Gastrocnemius medialis (tissue), 4 donors: ENCODE results near the gene RUSF1. TPM values are rescaled to one million over a fixed set of nuclear protein-coding genes. Genes with fewer than 3 reads are reported as not detected.

Experiments used
- ATAC-seq, 2 donors: fragments of 150-250 bp; one replicate each; pipeline ENCODE4 v1.9.1; 2016
- DNase-seq, 2 donors: peaks; one replicate each; pipeline ENCODE4 v3.0.0-alpha.2; 2019
- H3K27ac ChIP-seq, 4 donors: fragments of 200-600 bp; sonication (generic); 1 replicate in 1 of 4; 2 replicates in 3 of 4; pipeline ENCODE4 v1.5.1; 2016 to 2018; ENCODE audit warnings: mild to moderate bottlenecking in 2 of 4, moderate library complexity in 1 of 4
- H3K27me3 ChIP-seq, 3 donors: fragments of 200-600 bp; sonication (generic) in 2 of 3; 1 replicate in 1 of 3; 2 replicates in 2 of 3; pipeline versions ENCODE4 v1.5.1 to v1.6.0; 2016 to 2019; ENCODE audit warnings: mild to moderate bottlenecking in 1 of 3, moderate library complexity in 1 of 3
- H3K36me3 ChIP-seq, 2 donors: fragments of 200-600 bp; sonication (generic) in 1 of 2; one replicate each; pipeline ENCODE4 v1.5.1; 2017 to 2018
- H3K4me1 ChIP-seq, 2 donors: fragments of 200-600 bp; sonication (generic) in 1 of 2; one replicate each; pipeline ENCODE4 v1.5.1; 2016 to 2017; ENCODE audit warnings: mild to moderate bottlenecking in 2 of 2
- H3K4me3 ChIP-seq, 4 donors: fragments of 200-600 bp; sonication (generic) in 3 of 4; 1 replicate in 1 of 4; 2 replicates in 3 of 4; pipeline ENCODE4 v1.5.1; 2016 to 2019; ENCODE audit warnings: mild to moderate bottlenecking in 2 of 4
- H3K9me3 ChIP-seq, 3 donors: fragments of 200-600 bp; sonication (generic) in 2 of 3; 1 replicate in 1 of 3; 2 replicates in 2 of 3; pipeline ENCODE4 v1.5.1; 2016 to 2019
- CTCF ChIP-seq, 5 experiments: fragments of 450-650 bp in 3 of 5; fragments of 200-600 bp in 2 of 5; sonication (generic) in 2 of 5; IDR thresholded peaks in 4 of 5; conservative IDR thresholded peaks in 1 of 5; 1 replicate in 4 of 5; 2 replicates in 1 of 5; pipeline ENCODE4 v1.5.1; 2016 to 2019; ENCODE audit warnings: antibody characterized with exemption in 5 of 5, mild to moderate bottlenecking in 3 of 5, moderate library complexity in 3 of 5
- POLR2A ChIP-seq, 2 donors: fragments of 450-650 bp; IDR thresholded peaks; one replicate each; pipeline ENCODE4 v1.6.1; 2017; ENCODE audit warnings: antibody characterized with exemption in 2 of 2, mild to moderate bottlenecking in 2 of 2, moderate library complexity in 2 of 2
- in situ Hi-C, 4 donors: fragments of 200-750 bp; cut with MboI; loops; one replicate each; pipeline versions ENCODE4 v1.15.0 to v1.8.0; 2017; ENCODE audit warnings: low sequenced_read_pairs in 4 of 4
- intact Hi-C: fragments of 100-400 bp; cut with DNase I; formaldehyde crosslinking; loops from one replicate; pipeline ENCODE4 v1.15.1; 2023; ENCODE audit warnings: low total_unique reads
- total RNA-seq, 4 donors: library from RNA; depleted of rRNA; stranded (reverse); fragments of >200 nt; gene quantifications; one replicate each; pipeline versions ENCODE4 v1.1.0 to v1.2.3, GENCODE V29; 2016

Gene RUSF1
- total RNA-seq, 4 donors from 2014 or later: 6.7 to 15.1 (median 8.5) TPM

GRCh38 chr16:31536804-31537361 is 28.7 kb upstream of the RUSF1 start:
- no peak for DNase-seq
- ATAC-seq: no peak
- Histone ChIP-seq H3K36me3 (no peaks in the 10 kb centered on the region), H3K4me3 (peak overlapping the region in 2 of 4 donors; percentile 15 to 33), H3K27me3 (peaks cover 35 to 41% (median 36%) of the 10 kb centered on the region in 3 donors), H3K27ac (no peak overlapping the region), H3K4me1 (no peaks in the 10 kb centered on the region), H3K9me3 (no peaks in the 10 kb centered on the region)
- in situ Hi-C loops (no loop called here), intact Hi-C loops (no loop called here)
- TF ChIP-seq POLR2A (IDR thresholded peaks at IDR 0.05) (no peak), CTCF (IDR thresholded peaks at IDR 0.05 in 4 of 5, conservative IDR thresholded peaks at IDR 0.05 in 1 of 5) (no peak)

GRCh38 chr16:31535737-31536136 is 27.5 kb upstream of the RUSF1 start:
- H3K9me3 ChIP-seq: no peaks in the 10 kb centered on the region
- DNase-seq (no peak), ATAC-seq (no peak)
- intact Hi-C loops: no loop called here
- H3K36me3 ChIP-seq: no peaks in the 10 kb centered on the region
- in situ Hi-C loops: no loop called here
- no peaks in the 10 kb centered on the region for H3K4me1 ChIP-seq
- no peak overlapping the region for H3K27ac ChIP-seq
- H3K27me3 ChIP-seq: peaks cover 35 to 53% (median 36%) of the 10 kb centered on the region in 3 donors
- TF ChIP-seq CTCF (IDR thresholded peaks at IDR 0.05 in 4 of 5, conservative IDR thresholded peaks at IDR 0.05 in 1 of 5): no peak
- no peak for TF ChIP-seq POLR2A (IDR thresholded peaks at IDR 0.05)
- H3K4me3 ChIP-seq: no peak overlapping the region

GRCh38 chr16:31532896-31533295 is 24.7 kb upstream of the RUSF1 start:
- in situ Hi-C loops: no loop called here
- Histone ChIP-seq H3K27ac (no peak overlapping the region), H3K4me1 (peaks cover 0 to 4% of the 10 kb centered on the region in 2 donors), H3K27me3 (peaks cover 31 to 59% (median 45%) of the 10 kb centered on the region in 3 donors), H3K4me3 (no peak overlapping the region), H3K9me3 (no peaks in the 10 kb centered on the region), H3K36me3 (no peaks in the 10 kb centered on the region)
- intact Hi-C loops: no loop called here
- no peak for ATAC-seq
- no peak for DNase-seq
- TF ChIP-seq POLR2A (IDR thresholded peaks at IDR 0.05): no peak
- no peak for TF ChIP-seq CTCF (IDR thresholded peaks at IDR 0.05 in 4 of 5, conservative IDR thresholded peaks at IDR 0.05 in 1 of 5)

- ATAC-seq: no peak
- in situ Hi-C loops (no loop called here), intact Hi-C loops (no loop called here)
- Histone ChIP-seq H3K4me3 (no peak overlapping the region), H3K4me1 (peaks cover 0 to 4% of the 10 kb centered on the region in 2 donors), H3K36me3 (no peaks in the 10 kb centered on the region), H3K27me3 (peaks cover 26 to 59% (median 41%) of the 10 kb centered on the region in 3 donors), H3K9me3 (no peaks in the 10 kb centered on the region), H3K27ac (no peak overlapping the region)
- TF ChIP-seq POLR2A (IDR thresholded peaks at IDR 0.05): no peak
- no peak for DNase-seq
These were observed 23.9 kb upstream of the RUSF1 start for GRCh38 chr16:31532120-31532519.

- no peak overlapping the region for H3K27ac ChIP-seq
- intact Hi-C loops (no loop called here), in situ Hi-C loops (no loop called here)
- peaks cover 22 to 59% (median 42%) of the 10 kb centered on the region in 3 donors for H3K27me3 ChIP-seq
- H3K4me1 ChIP-seq: peaks cover 0 to 4% of the 10 kb centered on the region in 2 donors
- no peak for ATAC-seq
- no peak for DNase-seq
- no peaks in the 10 kb centered on the region for H3K9me3 ChIP-seq
- H3K36me3 ChIP-seq: no peaks in the 10 kb centered on the region
- TF ChIP-seq CTCF (IDR thresholded peaks at IDR 0.05 in 4 of 5, conservative IDR thresholded peaks at IDR 0.05 in 1 of 5) (no peak), POLR2A (IDR thresholded peaks at IDR 0.05) (no peak)
- H3K4me3 ChIP-seq: no peak overlapping the region
These were observed 22.9 kb upstream of the RUSF1 start for GRCh38 chr16:31531096-31531495.
